ENCODE measurements around the gene HENMT1.

The HENMT1 gene

DNA sequence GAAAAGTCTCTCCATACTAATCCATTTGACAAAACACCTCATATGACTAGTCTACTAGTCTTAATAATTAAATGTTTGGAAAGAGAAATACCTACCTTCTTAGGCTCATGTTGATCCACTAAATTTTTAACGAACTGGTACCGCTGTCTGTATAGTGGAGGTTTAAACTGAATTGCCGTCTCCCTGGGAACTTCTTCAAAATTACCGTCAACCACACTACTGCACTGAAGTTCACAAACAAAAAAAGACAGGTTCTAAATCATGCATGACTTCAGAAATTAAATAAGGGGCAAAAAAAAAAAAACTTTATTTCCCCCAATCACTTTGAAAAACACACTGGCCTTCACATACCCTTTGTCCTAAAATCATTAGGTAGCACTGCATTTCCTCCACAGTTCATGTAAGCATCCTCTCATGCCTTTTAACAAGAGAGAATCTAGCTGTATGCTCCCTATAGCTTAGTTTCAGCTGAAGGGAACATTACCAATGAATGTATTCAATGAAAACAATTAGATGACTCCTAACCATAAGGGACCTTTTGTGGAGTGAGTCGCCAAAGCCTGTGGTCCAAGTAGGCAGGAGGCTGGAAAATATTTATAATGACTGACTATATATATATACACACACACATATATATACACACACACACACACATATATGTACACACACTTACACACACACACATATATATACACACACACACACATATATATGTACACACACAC, 3.4 kb downstream of the HENMT1 start:
- TF ChIP-seq, protein P1, sequence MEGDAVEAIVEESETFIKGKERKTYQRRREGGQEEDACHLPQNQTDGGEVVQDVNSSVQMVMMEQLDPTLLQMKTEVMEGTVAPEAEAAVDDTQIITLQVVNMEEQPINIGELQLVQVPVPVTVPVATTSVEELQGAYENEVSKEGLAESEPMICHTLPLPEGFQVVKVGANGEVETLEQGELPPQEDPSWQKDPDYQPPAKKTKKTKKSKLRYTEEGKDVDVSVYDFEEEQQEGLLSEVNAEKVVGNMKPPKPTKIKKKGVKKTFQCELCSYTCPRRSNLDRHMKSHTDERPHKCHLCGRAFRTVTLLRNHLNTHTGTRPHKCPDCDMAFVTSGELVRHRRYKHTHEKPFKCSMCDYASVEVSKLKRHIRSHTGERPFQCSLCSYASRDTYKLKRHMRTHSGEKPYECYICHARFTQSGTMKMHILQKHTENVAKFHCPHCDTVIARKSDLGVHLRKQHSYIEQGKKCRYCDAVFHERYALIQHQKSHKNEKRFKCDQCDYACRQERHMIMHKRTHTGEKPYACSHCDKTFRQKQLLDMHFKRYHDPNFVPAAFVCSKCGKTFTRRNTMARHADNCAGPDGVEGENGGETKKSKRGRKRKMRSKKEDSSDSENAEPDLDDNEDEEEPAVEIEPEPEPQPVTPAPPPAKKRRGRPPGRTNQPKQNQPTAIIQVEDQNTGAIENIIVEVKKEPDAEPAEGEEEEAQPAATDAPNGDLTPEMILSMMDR (conservative IDR thresholded peaks at IDR 0.05; ENCODE audit: low read depth, low read length) = no peak
- DNase-seq (ENCODE audit: low read depth) = no peak
- no peak overlapping the region for H3K4me3 ChIP-seq (ENCODE audit: low read length)

DNA sequence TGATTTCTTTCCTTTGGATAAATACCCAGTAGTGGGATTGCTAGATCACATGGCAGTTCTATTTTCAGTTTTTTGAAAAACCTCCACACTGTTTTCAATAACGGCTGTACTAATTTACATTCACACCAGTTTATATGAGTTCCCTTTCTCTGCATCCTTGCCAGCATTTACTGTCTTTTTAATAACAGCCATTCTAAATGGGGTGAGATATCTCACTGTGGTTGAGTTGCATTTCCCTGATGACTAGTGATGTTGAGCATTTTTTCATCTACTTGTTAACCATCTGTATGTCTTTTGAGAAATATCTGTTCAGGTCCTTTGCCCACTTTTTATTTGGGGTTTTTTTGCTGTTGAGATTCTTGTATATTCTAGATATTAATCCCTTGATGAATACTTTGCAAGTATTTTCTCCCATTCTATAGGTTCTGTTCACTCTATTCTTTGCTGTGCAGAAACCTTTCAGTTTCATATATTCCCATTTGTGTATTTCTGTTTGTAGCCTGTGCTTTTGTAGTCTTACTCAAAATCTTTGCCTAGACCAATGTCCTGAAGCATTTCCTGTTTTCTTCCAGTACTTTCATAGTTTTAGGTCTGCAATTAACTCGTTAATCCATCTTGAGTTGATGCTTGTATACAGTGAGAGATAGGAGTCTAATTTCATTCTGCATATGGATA, 7.3 kb downstream of the HENMT1 start:
- TF ChIP-seq, protein P1 (conservative IDR thresholded peaks at IDR 0.05; ENCODE audit: low read depth, low read length) = no peak
- H3K4me3 ChIP-seq (ENCODE audit: low read length) = no peak overlapping the region
- no peak for DNase-seq (ENCODE audit: low read depth)

DNA sequence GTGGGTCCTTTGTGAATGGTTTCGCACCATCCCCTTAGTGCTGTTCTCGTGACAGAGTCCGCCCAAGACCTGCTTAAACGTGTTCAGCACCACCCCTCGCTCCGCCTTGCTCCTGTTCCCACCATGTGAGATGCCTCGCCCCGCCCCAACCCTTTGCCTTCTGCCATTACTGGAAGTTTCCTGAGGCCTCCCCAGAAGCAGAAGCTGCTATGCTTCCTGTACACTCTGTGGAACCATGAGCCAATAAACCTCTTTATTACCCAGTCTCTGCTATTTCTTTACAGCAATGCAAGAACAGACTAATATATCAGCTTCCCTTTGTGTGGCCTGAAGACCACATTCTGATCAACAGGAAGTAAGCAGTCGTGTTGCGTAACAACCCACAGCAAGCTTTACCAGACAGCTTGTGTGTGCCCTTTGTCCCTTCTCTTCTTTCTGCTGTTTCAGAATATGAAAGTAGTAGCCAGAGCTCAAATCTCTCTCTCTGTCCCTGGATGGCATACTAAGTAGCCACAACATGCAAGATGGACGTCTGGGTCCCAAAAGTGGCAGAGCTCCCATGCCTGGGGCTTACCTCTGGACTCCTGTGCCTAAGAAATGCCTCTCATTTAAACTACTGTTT, 14.1 kb downstream of the HENMT1 start:
- DNase-seq (ENCODE audit: low read depth) = no peak
- H3K4me3 ChIP-seq (ENCODE audit: low read length) = no peak overlapping the region
- TF ChIP-seq, protein P1 (conservative IDR thresholded peaks at IDR 0.05; ENCODE audit: low read depth, low read length) = no peak

DNA sequence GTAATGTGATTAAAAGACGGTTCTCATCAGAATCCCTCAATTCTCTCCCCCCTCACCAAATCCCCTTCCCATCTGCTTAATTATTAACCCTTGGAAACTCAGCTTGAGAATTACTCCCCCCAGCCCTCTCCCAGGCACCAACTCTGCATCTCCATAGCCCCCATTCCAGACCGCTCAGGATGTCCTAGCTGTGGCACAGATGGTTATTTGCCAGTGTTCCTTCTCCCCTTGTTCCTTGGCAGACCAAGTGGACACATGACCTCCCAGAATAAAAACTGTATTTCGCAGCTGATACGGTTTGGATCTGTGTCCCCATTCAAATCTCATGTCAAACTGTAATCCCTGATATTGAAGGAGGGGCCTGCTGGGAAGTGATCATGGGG, 14.6 kb downstream of the HENMT1 start:
- DNase-seq (ENCODE audit: low read depth) = no peak
- TF ChIP-seq, protein P1 (conservative IDR thresholded peaks at IDR 0.05; ENCODE audit: low read depth, low read length) = no peak
- H3K4me3 ChIP-seq (ENCODE audit: low read length) = no peak overlapping the region

DNA sequence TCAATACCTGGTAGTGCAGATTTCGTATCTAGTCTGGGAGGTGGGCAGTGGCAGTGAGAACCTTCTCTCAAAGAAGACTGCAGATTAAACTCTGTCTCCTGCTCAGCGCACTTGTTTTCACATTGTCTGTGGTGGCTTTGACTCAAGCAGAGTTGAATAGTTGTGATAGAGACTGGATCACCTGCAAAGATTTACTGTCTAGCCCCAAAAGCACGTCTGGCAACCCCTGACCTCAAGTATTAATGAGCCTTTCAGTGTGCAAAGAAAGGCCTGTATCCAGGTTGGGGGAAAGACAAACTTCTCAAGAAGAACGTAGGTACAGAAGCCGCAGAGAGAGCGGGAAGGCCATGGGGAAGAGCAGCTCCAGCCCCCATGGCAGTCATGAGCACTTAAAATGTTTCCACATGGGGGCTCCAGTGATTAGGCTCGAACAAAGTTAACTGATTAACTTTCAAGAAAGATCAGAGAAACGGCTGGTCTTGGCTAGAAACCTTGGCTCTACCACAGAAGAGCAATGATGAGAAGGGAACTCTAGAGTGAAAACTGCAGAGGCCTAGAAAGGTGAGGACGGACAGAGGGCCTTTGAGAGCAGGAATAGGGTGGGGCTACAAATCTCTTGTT, 15.2 kb downstream of the HENMT1 start:
- H3K4me3 ChIP-seq (ENCODE audit: low read length) = no peak overlapping the region
- DNase-seq (ENCODE audit: low read depth) = no peak
- TF ChIP-seq, protein P1 (conservative IDR thresholded peaks at IDR 0.05; ENCODE audit: low read depth, low read length) = no peak

DNA sequence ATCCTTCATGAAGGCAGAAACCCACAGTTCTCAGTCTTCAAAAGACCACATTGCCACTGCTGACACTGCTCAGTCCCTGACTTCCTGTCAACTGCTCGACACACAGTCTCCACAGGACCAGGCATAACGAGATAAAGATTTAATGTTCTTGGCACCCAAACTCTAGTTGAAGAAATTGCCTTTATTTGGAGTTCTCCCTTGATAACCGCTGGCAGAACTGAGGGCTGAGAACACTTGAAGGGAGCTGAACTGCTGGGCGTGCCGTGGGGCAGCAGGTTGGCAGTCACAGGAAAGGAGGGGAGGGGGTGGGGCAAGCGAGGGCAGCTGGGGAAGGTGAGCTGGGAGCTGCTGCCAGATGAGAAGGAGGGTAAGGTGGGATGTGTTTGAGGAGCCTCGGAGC, 15.9 kb downstream of the HENMT1 start:
- H3K4me3 ChIP-seq (ENCODE audit: low read length) = no peak overlapping the region
- TF ChIP-seq, protein P1 (conservative IDR thresholded peaks at IDR 0.05; ENCODE audit: low read depth, low read length) = no peak
- DNase-seq (ENCODE audit: low read depth) = no peak
